ENCODE data around the gene ZFR2.

DNA sequence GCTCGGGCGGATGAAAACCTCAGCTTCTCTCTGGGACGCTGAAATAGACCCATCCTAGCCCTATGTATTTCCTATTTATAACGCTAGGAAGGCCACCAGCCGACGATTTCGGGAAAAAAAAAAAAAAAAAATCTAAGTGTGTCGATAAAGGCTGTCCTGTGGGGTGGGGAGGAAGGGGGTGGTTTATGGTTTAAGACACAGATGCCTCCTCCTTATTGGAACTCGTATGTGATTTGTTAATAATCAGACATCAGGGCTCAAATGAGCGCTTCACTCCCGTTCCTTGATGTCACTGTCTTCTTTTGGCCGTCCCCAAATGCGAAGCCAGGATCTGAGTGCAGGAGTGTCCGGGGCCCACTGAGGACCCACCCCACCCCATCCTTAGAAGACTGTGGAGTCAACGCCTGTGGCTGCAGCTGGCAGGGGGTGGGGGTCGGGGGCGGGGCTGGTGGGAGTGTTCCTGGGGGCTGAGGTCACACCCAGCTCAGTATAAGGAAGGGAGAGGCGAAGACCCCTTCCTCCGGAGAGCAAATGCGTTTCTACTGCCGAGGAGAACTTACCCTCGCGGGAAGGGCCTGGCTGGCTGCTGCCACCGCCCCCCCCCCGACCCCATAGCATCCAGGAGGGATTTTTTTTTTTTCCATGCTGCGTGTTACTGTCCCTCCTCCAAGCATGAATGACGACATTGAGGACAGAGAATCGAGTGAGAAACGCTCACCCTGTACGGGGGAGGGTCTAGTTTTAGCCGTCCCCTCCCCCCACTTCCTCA, 12.6 kb upstream of the ZFR2 start:
- TF ChIP-seq, protein P1, sequence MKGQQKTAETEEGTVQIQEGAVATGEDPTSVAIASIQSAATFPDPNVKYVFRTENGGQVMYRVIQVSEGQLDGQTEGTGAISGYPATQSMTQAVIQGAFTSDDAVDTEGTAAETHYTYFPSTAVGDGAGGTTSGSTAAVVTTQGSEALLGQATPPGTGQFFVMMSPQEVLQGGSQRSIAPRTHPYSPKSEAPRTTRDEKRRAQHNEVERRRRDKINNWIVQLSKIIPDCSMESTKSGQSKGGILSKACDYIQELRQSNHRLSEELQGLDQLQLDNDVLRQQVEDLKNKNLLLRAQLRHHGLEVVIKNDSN (IDR thresholded peaks at IDR 0.05; ENCODE audit: borderline replicate concordance, extremely low read length, insufficient read depth, low read depth, low read length): no peak
- TF ChIP-seq SMAD1 (IDR thresholded peaks at IDR 0.05; ENCODE audit: low read depth, partially characterized antibody) (no peak), GABPA (IDR thresholded peaks at IDR 0.05; ENCODE audit: low read depth) (no peak), TCF7 (IDR thresholded peaks at IDR 0.05; ENCODE audit: borderline replicate concordance) (no peak), PAX5 (IDR thresholded peaks at IDR 0.05; ENCODE audit: borderline replicate concordance, low read depth, low read length) (no peak), KDM1A (IDR thresholded peaks at IDR 0.05; ENCODE audit: borderline replicate concordance) (no peak), POLR2AphosphoS5 (IDR thresholded peaks at IDR 0.05; ENCODE audit: low read length) (no peak)
- TF ChIP-seq, protein P2, sequence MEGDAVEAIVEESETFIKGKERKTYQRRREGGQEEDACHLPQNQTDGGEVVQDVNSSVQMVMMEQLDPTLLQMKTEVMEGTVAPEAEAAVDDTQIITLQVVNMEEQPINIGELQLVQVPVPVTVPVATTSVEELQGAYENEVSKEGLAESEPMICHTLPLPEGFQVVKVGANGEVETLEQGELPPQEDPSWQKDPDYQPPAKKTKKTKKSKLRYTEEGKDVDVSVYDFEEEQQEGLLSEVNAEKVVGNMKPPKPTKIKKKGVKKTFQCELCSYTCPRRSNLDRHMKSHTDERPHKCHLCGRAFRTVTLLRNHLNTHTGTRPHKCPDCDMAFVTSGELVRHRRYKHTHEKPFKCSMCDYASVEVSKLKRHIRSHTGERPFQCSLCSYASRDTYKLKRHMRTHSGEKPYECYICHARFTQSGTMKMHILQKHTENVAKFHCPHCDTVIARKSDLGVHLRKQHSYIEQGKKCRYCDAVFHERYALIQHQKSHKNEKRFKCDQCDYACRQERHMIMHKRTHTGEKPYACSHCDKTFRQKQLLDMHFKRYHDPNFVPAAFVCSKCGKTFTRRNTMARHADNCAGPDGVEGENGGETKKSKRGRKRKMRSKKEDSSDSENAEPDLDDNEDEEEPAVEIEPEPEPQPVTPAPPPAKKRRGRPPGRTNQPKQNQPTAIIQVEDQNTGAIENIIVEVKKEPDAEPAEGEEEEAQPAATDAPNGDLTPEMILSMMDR (IDR thresholded peaks at IDR 0.05 in 2 of 3, conservative IDR thresholded peaks at IDR 0.05 in 1 of 3; ENCODE audit: control insufficient read depth in 2 of 3, extremely low read depth in 1 of 3, insufficient read depth in 1 of 3, low read depth in 3 of 3, low read length in 3 of 3): no peak
